ENCODE data around the gene AGPAT1.

AGPAT1 gene

DNA sequence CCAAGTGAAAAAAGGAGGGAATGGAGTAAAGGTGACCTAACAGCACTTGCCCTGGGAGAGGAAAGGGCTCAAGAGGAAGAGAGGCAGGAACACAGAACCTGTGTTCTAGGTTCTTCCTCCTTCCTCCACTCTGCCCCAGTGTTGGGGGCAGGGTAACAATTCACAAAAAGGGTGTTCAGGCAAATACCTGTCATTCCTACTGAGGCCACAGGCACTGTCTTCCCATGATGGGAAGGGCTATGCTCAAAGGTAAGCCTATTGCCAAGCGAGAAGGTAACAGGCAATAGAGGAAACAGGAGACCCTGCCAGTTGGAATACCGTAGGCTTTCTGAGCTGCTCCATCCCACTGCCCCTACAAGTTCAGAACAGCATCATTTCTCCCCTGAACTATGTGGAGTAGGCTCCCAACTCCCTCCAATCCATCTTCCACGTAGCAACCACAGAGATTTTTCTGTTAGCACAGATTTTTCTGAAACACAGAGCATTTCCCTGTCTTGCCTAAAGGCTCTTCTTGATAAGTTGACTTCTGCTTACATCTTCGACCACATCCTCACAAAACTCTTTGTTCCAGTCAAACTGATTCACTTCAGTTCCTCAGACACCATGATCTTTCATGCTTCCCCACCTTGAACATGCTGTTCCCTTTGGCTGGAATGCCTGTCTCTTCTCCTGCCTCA, 2.7 kb downstream of the AGPAT1 start:
- no peak for DNase-seq (ENCODE audit: low read depth in 2 of 3, low spot score in 1 of 3)

DNA sequence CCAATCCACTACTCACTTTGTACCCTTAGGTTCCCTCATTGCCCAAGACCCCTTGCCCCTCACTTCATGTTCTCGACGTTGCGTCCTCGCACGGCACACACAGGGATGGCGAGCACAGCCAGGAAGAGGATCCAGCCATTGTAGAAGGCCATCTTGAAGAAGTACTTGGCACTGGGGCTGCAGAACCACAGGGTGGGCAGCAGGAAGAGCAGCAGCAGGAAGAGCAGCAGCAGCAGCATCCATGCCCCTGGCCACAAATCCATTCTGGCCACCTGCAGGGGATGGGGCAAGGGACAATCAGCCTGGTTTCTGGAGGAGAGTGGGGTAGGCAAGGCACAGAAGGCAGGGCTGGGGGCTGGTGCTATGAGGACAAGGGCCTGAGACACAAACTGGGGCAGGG, 4.7 kb downstream of the AGPAT1 start:
- DNase-seq (ENCODE audit: low read depth in 2 of 3, low spot score in 1 of 3), result no peak

DNA sequence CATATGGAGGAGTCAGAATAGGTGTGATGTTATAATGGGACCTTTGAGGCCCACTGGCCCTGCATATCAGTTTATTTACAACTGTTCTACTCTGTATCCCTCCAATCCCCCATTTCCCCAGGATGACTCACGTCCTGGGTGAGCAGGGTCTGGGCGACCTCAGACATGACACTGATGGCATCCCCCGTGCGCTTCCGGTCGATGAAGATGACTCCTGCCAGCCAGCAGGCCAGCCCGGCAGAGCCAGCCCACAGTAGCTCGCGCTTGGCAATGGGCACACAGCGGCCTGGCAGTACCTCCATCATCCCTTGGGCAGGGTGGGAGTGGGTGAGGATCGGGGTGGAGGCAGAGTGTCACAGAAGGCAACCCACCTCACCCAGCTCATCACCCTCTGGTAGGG, 5.6 kb downstream of the AGPAT1 start:
- DNase-seq (ENCODE audit: low read depth in 2 of 3, low spot score in 1 of 3), result no peak

DNA sequence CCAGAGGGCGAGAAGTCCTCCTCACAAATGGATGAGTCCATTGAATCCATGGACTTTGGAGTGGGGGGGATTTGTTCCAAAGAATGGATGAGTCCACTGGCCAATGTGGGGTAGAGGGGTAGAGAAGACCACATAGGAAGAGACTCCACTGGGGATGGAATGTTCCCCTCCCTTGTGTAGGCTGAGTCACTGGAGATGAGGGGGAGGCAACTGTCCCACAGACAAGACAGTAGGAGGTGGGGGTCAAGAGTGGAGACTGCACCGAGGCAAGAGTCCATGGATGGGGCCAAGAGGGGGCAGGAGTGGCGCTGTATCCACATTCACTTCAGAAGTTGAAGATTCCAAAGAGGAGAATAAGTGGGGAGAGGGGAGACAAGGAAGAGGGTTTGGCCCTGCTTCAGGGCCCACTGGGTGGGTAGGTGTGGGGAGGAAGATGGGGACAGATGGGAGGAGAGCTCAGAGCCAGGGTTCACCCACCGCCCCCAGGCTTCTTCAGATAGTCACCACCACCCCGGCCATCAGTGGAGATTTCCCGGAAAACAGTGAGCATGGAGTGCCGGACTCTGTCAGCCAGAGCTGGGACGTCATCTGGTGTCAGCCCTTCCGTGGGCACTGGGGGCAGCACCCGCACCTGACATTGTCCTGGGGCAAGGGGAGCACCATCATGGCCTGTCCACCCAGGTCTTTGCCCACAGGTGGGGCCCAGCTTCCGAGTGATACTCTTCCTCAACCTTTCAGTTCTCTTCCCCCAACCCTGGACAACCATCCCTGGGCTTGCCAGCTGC, 6.9 kb downstream of the AGPAT1 start:
- DNase-seq (ENCODE audit: low read depth in 2 of 3, low spot score in 1 of 3), result no peak

DNA sequence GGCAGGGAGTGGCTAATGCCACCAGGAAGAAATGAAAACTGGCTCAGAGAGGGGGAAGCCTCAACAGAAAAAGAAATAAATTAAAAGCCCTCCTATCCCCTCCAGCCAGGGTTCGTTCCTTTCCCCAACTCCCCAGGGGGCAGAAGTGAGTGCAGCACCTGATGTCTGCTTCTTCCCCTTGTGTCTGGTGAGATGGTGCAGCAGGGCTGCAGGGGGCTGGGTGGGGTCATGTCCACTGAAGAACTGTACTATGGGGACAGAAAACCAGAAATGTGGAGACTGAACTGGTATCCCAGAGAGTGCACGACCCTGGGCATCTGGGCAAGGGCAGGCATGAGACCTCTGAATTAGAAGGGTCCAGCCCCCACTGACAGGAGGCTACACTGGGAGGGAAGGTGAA, 7.5 kb downstream of the AGPAT1 start:
- no peak for DNase-seq (ENCODE audit: low read depth in 2 of 3, low spot score in 1 of 3)

DNA sequence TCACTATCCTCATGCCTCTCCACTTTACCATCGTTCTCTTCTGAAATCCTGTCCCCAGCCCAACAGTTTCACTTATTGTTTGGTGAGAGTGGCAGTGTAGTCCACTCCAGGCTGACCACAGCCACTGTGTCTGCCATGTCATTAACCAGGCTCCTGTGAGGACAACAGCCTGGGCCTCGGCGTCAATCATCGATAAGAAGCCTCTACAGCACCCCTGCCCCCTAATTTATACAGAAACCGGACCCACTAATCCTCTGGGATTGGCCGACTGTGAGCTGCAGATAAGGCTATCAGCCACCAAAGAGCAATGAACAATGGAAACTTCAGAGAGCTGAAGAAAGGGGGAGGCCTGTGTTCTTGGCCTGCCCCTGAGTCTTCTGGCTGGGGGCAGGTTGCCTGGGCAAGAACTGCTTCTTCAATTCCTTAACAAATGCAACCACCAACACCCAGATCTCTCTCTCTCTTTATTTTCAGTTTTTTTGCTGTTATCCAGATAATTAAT, 8.1 kb downstream of the AGPAT1 start:
- DNase-seq (ENCODE audit: low read depth in 2 of 3, low spot score in 1 of 3), result no peak

DNA sequence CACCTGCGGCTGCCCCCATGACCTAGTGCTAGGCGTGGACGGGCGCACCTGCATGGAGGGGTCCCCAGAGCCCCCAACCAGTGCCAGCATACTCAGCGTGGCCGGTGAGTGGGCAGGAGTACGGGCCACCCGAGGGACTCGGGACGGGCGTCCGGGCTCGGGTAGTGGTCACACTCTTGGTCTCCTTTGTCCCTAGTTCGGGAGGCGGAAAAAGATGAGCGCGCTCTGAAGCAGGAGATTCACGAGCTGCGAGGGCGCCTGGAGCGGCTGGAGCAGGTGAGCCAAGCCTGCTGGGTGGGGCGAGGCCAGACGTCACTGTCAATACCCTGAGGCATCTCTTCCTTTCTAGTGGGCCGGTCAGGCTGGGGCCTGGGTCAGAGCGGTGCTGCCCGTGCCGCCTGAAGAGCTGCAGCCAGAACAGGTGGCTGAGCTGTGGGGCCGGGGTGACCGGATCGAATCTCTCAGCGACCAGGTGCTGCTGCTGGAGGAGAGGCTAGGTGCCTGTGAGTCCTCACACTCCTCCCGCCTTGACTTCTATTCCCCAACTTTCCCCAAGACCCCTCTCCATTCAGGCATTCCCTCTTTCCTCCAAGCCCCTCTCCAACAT, 8.6 kb downstream of the AGPAT1 start:
- DNase-seq (ENCODE audit: low read depth in 2 of 3, low spot score in 1 of 3), result no peak

DNA sequence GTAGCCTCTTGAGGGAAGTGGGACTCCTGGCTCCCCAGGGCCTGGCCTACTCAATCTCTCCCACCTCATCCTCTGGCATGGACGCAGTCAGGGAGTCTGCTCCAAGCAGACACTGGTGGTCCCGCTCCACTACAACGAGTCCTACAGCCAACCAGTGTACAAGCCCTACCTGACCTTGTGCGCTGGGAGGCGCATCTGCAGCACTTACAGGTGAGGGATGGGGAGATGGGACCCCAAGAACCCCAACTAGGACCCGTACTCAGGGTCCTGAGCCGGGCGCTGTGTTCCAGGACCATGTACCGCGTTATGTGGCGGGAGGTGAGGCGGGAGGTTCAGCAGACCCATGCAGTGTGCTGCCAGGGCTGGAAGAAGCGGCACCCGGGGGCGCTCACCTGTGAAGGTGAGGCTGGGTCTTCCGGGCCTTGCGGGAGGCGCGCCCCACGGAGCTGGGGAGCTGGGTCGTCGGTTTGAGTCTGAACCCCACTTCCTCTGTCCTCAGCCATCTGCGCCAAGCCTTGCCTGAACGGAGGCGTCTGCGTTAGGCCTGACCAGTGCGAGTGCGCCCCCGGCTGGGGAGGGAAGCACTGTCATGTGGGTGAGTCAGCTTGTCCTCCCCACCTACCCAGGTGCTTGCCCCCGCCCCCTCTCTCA, 9.3 kb downstream of the AGPAT1 start:
- no peak for DNase-seq (ENCODE audit: low read depth in 2 of 3, low spot score in 1 of 3)

DNA sequence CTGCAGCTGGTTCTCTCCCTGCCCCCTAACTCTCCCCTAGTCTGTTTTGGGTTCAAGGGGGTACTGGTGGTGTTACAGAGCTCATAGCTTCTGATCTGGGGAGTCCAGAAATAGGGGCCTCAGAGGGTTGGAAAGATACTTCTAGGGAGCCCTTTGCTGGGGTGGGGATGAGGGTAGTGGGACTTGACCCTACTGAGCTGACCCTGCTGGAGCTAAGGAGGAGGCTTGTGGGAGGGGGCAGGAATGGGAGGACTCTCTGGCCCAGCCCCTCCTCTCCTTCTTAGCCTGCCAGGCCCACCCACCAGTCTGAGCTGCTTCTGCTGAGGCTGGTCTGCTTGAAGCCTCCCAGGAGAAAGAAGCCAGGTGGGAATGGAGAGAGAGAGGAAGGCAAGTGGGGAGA, 11.6 kb downstream of the AGPAT1 start, which contains the start of gene EGFL8:
TSS of gene EGFL8 (plus strand) at position 301 of the 400 bp plus-strand sequence. CDS start 1,571 bp downstream, outside the sequence.
- no peak for DNase-seq (ENCODE audit: low read depth in 2 of 3, low spot score in 1 of 3)

DNA sequence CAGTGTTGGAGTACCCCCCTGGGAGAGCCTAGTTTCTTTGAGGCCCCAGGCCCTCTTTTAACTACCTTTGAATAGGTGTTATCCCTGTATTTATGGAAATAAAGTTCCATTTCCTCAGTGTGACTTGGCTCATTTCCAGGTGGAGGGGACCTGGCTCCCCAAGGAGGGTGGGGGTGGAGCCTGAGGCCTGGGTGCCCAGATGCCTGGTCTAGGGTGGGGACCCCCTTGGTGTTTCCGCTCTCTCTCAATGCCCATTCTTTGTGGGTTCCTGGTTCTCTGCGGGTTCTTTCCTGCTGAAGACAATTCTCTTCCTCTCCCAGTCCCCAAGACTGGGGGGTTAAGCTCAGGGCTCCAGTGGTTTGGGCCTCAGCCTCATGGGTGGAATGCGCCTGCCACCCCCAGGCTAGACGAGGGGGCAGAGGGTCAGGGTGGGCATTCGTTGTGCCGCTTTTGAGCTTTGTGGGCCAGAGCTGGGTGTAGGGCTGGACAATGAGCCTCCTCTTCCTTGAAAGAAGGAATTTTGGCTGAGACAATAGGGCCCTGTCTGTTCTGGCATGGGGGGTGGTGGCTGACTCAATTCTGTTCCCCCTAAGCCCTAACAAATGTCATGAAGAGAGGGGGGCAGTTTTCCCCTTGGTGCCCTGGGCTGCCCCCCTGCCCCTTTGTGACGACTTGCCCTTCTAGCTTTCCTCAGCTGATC, 12.2 kb downstream of the AGPAT1 start:
- no peak for DNase-seq (ENCODE audit: low read depth in 2 of 3, low spot score in 1 of 3)

DNA sequence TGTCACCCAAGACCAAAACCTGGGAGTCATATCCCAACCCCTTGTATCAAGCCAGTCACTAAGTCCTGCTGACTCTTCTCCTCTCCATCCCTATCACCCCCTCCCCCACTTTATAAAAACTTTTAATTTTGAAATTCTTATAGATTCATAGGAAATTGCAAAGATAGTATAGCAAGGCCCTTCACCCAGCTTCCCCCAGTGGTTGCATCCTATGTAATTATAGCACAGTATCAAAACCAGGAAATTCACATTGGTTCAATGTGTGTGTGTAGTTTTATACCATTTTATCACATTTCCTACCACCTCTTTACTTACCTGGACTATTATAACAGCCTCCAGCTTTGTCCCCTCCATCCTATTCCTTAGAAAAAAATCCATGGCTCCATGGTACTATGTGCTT, 17.8 kb downstream of the AGPAT1 start:
- DNase-seq (ENCODE audit: low read depth in 2 of 3, low spot score in 1 of 3), result no peak

DNA sequence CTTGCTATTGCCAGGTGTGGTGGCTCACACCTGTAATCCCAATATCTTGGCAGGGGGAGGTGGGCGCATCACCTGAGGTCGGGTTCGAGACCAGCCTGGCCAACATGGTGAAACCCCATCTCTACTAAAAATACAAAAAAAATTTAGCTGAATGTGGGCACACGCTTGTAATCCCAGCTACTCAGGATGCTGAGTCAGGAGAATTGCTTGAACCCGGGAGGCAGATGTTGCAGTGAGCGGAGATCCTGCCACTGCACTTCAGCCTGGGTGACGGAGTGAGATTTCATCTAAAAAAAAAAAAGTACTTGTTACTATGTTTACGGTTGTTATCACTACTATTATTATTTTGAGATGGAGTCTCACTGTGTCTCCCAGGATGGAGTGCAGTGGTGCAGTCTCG, 19.0 kb downstream of the AGPAT1 start:
- DNase-seq (ENCODE audit: low read depth in 2 of 3, low spot score in 1 of 3), result no peak

DNA sequence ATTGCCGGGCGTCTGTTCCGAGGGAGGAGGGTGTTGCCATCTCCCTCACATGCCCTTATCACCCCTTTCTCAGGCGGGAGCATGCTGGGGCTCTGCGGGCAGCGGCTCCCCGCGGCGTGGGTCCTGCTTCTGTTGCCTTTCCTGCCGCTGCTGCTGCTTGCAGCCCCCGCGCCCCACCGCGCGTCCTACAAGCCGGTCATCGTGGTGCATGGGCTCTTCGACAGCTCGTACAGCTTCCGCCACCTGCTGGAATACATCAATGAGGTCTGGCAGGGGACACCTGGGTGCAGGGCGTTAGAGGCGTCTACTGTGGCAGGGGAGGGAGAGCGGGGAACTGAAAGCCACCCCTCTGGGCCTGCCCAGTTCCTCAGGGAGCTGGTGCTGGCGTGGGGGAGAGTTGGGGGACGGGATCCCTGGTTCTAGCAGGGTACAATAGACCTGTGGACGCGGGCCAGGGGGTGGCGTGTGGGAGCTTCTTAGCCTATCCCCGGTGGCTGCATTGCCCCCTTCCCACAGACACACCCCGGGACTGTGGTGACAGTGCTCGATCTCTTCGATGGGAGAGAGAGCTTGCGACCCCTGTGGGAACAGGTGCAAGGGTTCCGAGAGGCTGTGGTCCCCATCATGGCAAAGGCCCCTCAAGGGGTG, 21.2 kb downstream of the AGPAT1 start:
- DNase-seq (ENCODE audit: low read depth in 2 of 3, low spot score in 1 of 3), result peak; percentile 37 to 51 (median 51)

DNA sequence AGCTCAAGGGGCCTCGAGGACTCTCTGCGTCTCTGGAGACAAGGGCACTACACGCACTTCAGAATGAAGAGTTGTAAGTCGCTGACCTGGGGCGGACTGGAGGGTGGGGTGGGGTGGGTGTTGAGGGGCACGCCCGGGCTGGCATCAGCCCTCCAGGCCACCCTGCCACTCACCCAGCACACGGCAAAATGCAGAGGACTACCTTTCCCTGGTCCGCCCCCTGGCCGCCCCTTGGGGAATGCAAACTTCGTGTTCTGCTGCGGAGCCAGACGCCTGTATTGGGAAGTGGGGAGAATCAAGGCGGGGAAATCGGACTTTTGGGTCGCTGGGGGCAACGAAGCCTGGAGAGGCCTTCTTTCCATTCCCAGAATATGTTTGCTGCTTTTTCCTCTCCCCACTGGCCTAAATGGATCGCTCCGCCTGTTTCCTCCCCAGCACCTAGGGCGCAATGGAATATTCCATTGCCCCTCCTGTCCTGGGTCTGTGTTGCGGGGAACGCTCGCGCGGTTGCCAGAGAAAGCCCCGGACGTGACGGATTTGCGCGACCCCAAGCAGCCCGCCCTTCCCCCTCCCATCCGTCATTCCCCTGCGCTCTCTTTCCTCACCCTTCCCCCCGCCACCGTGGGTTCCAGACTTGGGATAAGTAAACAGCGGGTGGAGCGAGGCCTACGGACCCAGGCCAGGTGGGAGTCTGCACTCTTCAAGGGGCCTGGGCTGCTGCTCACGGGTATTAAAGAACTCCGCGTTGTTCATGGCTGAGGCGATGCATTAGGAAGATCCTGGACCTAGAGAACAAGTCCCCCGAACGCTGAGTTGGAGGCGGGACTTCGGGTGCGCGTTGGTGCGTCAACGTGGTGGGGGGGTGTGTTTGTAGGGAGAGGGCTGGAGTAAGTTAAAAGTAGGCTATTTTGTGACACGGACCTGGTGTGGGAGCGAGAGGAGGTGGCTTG, 22.0 kb downstream of the AGPAT1 start, which contains the start of gene PPT2:
TSS of gene PPT2 (plus strand) at position 578 of the 950 bp plus-strand sequence. CDS start 454 bp downstream, outside the sequence.
- peak; percentile 57 to 65 (median 62) for DNase-seq (ENCODE audit: low read depth in 2 of 3, low spot score in 1 of 3)

DNA sequence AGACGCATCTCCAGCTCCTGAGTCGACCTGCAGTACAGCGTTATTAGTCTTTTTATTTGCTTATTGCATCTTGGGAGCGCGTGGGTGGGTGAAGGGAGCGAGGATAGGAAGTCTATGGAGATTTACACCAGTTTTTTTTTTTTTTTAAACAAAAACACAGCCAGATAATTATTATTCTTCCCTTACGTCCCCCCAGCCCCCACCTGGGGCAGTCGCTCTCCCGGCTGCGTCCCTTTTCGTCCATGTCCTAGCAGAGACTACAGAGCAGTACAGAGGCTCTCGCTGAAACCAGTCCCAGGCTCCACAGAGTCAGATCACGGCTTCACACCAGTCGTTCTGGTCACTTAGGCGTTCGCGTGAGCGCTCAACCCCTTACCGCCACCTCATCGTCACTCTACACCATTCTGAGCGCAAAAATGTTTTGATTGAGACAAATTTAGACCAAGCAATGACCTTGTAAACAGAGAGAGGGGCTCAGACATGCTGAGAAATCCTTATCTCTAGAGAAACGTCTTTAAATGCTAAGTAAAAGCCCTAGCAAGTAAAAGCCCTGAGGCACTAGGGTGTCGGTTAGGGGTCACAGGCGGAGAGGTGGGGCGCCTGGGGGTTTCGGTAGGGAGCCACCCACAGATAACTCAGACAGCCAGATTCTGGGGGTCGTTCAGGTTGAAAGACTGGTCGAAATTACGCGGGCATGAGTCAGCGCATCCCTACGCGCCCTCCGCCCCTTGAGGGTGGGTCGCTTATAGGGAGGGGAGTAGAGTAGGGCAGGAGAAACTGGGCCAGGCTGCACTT, 22.9 kb downstream of the AGPAT1 start:
- no peak for DNase-seq (ENCODE audit: low read depth in 2 of 3, low spot score in 1 of 3)

DNA sequence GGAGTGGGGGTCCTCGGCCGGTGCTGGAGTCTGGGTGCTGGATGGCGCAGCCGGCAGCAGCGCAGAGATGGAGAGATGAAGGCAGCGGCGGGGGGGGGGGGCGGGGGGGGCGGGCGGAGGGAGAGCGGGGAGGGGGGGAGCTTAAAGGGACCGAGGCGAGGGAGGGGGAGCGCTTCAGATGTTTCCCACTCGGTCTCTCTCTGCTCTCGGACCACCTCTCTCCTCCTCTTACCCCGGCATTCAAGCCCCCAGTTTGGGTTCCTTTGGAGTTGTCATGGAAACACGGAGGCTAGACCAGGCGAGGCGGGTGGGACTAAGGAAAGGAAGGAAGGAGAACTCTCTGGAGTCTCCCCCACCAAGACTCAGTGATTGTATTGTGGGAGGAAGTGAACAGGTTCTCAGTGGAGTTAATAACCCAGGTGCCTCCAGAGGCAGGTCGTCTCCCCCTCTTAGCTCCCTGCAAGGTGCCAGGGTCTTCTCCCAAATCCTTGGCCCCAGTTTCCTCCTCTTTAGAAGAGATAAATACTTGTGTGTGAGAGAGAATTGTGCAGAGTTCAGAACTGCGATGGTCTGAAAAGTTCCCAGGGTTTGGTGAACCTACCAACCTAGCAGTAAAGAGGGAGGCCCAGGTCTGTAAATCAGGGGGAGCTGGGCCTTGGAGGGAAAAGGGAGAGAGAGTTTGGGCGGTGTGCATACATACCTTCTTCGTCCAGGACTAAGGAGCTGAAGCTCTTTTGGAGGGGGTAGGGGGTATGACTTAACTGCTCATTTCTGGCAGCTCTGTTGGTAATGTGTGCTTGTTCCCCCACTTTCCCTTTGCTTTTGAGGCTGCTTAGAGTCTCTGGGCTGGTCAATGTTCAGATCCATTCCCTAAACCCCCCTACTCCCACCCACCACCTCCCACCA, 23.8 kb downstream of the AGPAT1 start, which contains the start of gene PRRT1:
TSS of gene PRRT1 (minus strand) at position 77 of the 906 bp plus-strand sequence. CDS start 112 bp downstream, outside the sequence.
- no peak for DNase-seq (ENCODE audit: low read depth in 2 of 3, low spot score in 1 of 3)
